ENCODE results near the gene SLC35C1. TPM values are rescaled to one million over a fixed set of nuclear protein-coding genes. Genes with fewer than 3 reads are reported as not detected.

The SLC35C1 gene
- total RNA-seq, 1 experiment from 2014 or later = 9.5 TPM

GRCh38 chr11:45796461-45796861 is 8.5 kb upstream of the SLC35C1 start:
- H3K4me3 ChIP-seq (ENCODE audit: low read length) = no peak overlapping the region
- H3K4me2 ChIP-seq (ENCODE audit: low read length) = no peak overlapping the region
- no peak for ATAC-seq
- no TSS peak for BruUV-seq (replicated peaks)
- no peaks in the 10 kb centered on the region for H3K9me2 ChIP-seq (replicated peaks; ENCODE audit: low read length)
- ChIA-PET CTCF (no interaction called here), POLR2A (ENCODE audit: unreplicated experiment) (no interaction called here)
- no peaks in the 10 kb centered on the region for H3K79me2 ChIP-seq (ENCODE audit: low read length)
- no peak for TF ChIP-seq CTCF (conservative IDR thresholded peaks at IDR 0.05; ENCODE audit: low read depth, low read length)
- no peak for TF ChIP-seq EZH2 (IDR thresholded peaks at IDR 0.05; ENCODE audit: low read length, unreplicated experiment)
- no peak for TF ChIP-seq EZH2phosphoT487 (IDR thresholded peaks at IDR 0.05; ENCODE audit: borderline replicate concordance, low read length)
- no peak for DNase-seq
- no peak overlapping the region for H3K27ac ChIP-seq (ENCODE audit: low read length)
- H3K4me1 ChIP-seq (ENCODE audit: insufficient read depth, low read length) = no peaks in the 10 kb centered on the region
- no peaks in the 10 kb centered on the region for H4K20me1 ChIP-seq (ENCODE audit: low read length)
- H3F3A ChIP-seq (ENCODE audit: low read length, unreplicated experiment) = no peaks in the 10 kb centered on the region
- H3K27me3 ChIP-seq (ENCODE audit: low read length) = peaks cover 9% of the 10 kb centered on the region
- H2AFZ ChIP-seq (ENCODE audit: low read length) = no peak overlapping the region
- no peaks in the 10 kb centered on the region for H3K36me3 ChIP-seq (ENCODE audit: low read depth, low read length)
- H3K9ac ChIP-seq (ENCODE audit: low read length) = no peak overlapping the region
- intact Hi-C loops (cut with micrococcal nuclease) = no loop called here
- no peaks in the 10 kb centered on the region for H3K9me3 ChIP-seq (ENCODE audit: low read length)

DNA sequence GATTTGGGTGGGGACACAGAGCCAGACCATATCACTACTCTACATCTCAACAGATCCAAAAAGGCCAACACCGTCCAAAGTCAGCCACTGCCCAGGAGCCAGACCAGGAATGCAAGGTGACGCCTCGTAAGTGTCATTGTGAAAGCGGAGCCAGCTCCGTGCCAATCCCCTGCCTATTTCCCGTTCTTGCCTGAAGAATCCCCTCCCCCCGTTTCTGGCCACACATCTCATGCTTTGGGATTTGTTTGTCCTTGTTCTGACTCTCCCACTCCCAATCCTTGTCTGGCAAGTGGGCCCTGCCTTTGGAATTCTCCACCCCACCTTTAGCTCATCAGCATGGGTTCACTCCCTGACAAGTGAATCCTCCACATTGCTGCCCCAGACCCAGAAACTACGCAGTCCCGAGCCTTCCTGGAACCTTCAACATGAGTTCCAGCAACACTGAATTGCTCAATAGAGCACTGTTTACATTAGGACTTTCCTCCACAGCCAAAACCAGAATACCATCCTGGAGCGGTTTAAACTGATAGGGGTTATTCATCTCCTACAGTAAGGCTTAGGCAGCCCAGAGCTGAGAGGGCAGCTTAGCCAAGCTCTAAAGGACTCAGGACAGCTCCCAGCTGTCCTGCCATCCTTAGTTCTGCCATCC is 6.0 kb upstream of the SLC35C1 start:
- no peaks in the 10 kb centered on the region for H4K20me1 ChIP-seq (ENCODE audit: low read length)
- H3K4me3 ChIP-seq (ENCODE audit: low read length) = no peak overlapping the region
- no peak overlapping the region for H3K9ac ChIP-seq (ENCODE audit: low read length)
- ChIA-PET CTCF (no interaction called here), POLR2A (ENCODE audit: unreplicated experiment) (interaction anchor here (0.6 kb wide), 1 partner anchor 1278 kb away, joined by 10 read pairs; no protein-coding TSS in a partner anchor)
- no peaks in the 10 kb centered on the region for H3K4me1 ChIP-seq (ENCODE audit: insufficient read depth, low read length)
- no peaks in the 10 kb centered on the region for H3K79me2 ChIP-seq (ENCODE audit: low read length)
- DNase-seq (no peak), ATAC-seq (no peak)
- H3F3A ChIP-seq (ENCODE audit: low read length, unreplicated experiment) = no peaks in the 10 kb centered on the region
- TF ChIP-seq EZH2 (IDR thresholded peaks at IDR 0.05; ENCODE audit: low read length, unreplicated experiment) = no peak
- TF ChIP-seq CTCF (conservative IDR thresholded peaks at IDR 0.05; ENCODE audit: low read depth, low read length) = no peak
- no peak for TF ChIP-seq EZH2phosphoT487 (IDR thresholded peaks at IDR 0.05; ENCODE audit: borderline replicate concordance, low read length)
- H3K4me2 ChIP-seq (ENCODE audit: low read length) = no peak overlapping the region
- no TSS peak for BruUV-seq (replicated peaks)
- H3K9me2 ChIP-seq (replicated peaks; ENCODE audit: low read length) = no peaks in the 10 kb centered on the region
- intact Hi-C loops (cut with micrococcal nuclease) = no loop called here
- H3K27ac ChIP-seq (ENCODE audit: low read length) = no peak overlapping the region
- H3K9me3 ChIP-seq (ENCODE audit: low read length) = no peaks in the 10 kb centered on the region
- no peaks in the 10 kb centered on the region for H3K36me3 ChIP-seq (ENCODE audit: low read depth, low read length)
- peaks cover 4% of the 10 kb centered on the region; the same call in 1 of the 2 replicates for H3K27me3 ChIP-seq (ENCODE audit: low read length)
- H2AFZ ChIP-seq (ENCODE audit: low read length) = no peak overlapping the region

- Histone ChIP-seq H3F3A (ENCODE audit: low read length, unreplicated experiment) (no peaks in the 10 kb centered on the region), H3K9ac (ENCODE audit: low read length) (no peak overlapping the region), H3K36me3 (ENCODE audit: low read depth, low read length) (no peaks in the 10 kb centered on the region), H3K9me2 (replicated peaks; ENCODE audit: low read length) (no peaks in the 10 kb centered on the region), H3K4me2 (ENCODE audit: low read length) (no peak overlapping the region), H3K4me1 (ENCODE audit: insufficient read depth, low read length) (no peaks in the 10 kb centered on the region; the same call in 1 of the 2 replicates), H4K20me1 (ENCODE audit: low read length) (no peaks in the 10 kb centered on the region), H3K27me3 (ENCODE audit: low read length) (peaks cover 4% of the 10 kb centered on the region; the same call in 1 of the 2 replicates), H3K4me3 (ENCODE audit: low read length) (no peak overlapping the region), H3K27ac (ENCODE audit: low read length) (no peak overlapping the region), H2AFZ (ENCODE audit: low read length) (no peak overlapping the region), H3K79me2 (ENCODE audit: low read length) (no peaks in the 10 kb centered on the region), H3K9me3 (ENCODE audit: low read length) (no peaks in the 10 kb centered on the region)
- TF ChIP-seq EZH2phosphoT487 (IDR thresholded peaks at IDR 0.05; ENCODE audit: borderline replicate concordance, low read length) = no peak
- no peak for TF ChIP-seq CTCF (conservative IDR thresholded peaks at IDR 0.05; ENCODE audit: low read depth, low read length)
- no peak for TF ChIP-seq EZH2 (IDR thresholded peaks at IDR 0.05; ENCODE audit: low read length, unreplicated experiment)
- ChIA-PET POLR2A (ENCODE audit: unreplicated experiment) (no interaction called here), CTCF (no interaction called here)
- no peak for DNase-seq
- BruUV-seq (replicated peaks) = no TSS peak
- intact Hi-C loops (cut with micrococcal nuclease) = no loop called here
- no peak for ATAC-seq
Measured at GRCh38 chr11:45799562-45799961, 5.4 kb upstream of the SLC35C1 start.
